NOMO-1 (cell line): Measurements from ENCODE around the gene UBE2A.

Source experiments
- DNase-seq, 2 experiments: peaks; one replicate each; lab custom pipeline; 2025; ENCODE audit not compliant: unreplicated experiment in 2 of 2; lab: John Stamatoyannopoulos, UW

UBE2A gene

GRCh38 chrX:119606280-119607017 is 32.1 kb downstream of the UBE2A start, which contains the start of gene NKRF:
Gene NKRF (minus strand): TSS chrX:119606424.
- peak; percentile 76 to 87 for DNase-seq

- no peak for DNase-seq
These were observed 32.6 kb downstream of the UBE2A start for GRCh38 chrX:119607018-119607389.

GRCh38 chrX:119614776-119615175 is 40.4 kb downstream of the UBE2A start:
- no peak for DNase-seq

GRCh38 chrX:119617517-119618164 is 43.3 kb downstream of the UBE2A start:
- DNase-seq: peak; percentile 49 to 76

- DNase-seq: peak; percentile 82 to 83
These were observed 44.1 kb downstream of the UBE2A start for GRCh38 chrX:119618439-119618838.

- DNase-seq: no peak
These were observed 48.2 kb downstream of the UBE2A start for GRCh38 chrX:119622356-119623232.

- no peak for DNase-seq
These were observed 50.1 kb downstream of the UBE2A start for GRCh38 chrX:119624417-119624816.

GRCh38 chrX:119624951-119625668 is 50.7 kb downstream of the UBE2A start:
- DNase-seq: no peak

- peak in 1 of 2 experiments; percentile 28 for DNase-seq
These were observed 51.5 kb downstream of the UBE2A start for GRCh38 chrX:119625843-119626242.
